Glutamatergic neuron (in vitro differentiated cells): ENCODE measurements around the gene GIGYF2. TPM values are rescaled to one million over a fixed set of nuclear protein-coding genes. Genes with fewer than 3 reads are reported as not detected.

Experiments used
- DNase-seq: peaks from one replicate; pipeline ENCODE4 v3.0.0; 2022
- H3K27ac Mint-ChIP-seq: one replicate; pipeline ENCODE4 v1.8.0; 2020; ENCODE audit warnings: mild to moderate bottlenecking, mixed read lengths, inconsistent platforms; ENCODE audit not compliant: unreplicated experiment
- H3K27me3 Mint-ChIP-seq: one replicate; pipeline ENCODE4 v1.8.0; 2020; ENCODE audit warnings: mild to moderate bottlenecking, moderate library complexity, mixed read lengths, inconsistent platforms; ENCODE audit not compliant: unreplicated experiment
- H3K36me3 Mint-ChIP-seq: one replicate; pipeline ENCODE4 v1.8.0; 2020; ENCODE audit warnings: mild to moderate bottlenecking, mixed read lengths, inconsistent platforms; ENCODE audit not compliant: unreplicated experiment
- H3K4me1 Mint-ChIP-seq: one replicate; pipeline ENCODE4 v1.8.0; 2020; ENCODE audit warnings: mild to moderate bottlenecking, low read depth, mixed read lengths, inconsistent platforms; ENCODE audit not compliant: unreplicated experiment
- H3K4me3 Mint-ChIP-seq: one replicate; pipeline ENCODE4 v1.8.0; 2020; ENCODE audit warnings: mild to moderate bottlenecking, mixed read lengths, inconsistent platforms; ENCODE audit not compliant: unreplicated experiment
- H3K9me3 Mint-ChIP-seq: one replicate; pipeline ENCODE4 v1.8.0; 2020; ENCODE audit warnings: mild to moderate bottlenecking, moderate library complexity, mixed read lengths, inconsistent platforms; ENCODE audit not compliant: unreplicated experiment
- CTCF ChIP-seq: fragments of 200-600 bp; sonication (generic); IDR thresholded peaks from one replicate; pipeline ENCODE4 v1.5.0; 2021; ENCODE audit not compliant: partially characterized antibody, unreplicated experiment
- total RNA-seq: library from RNA; stranded (reverse); fragmentation: NEBNext Ultra II Directional; extraction: Animal tissue kit (Norgen Biotek cat#: 25700); gene quantifications from one replicate; pipeline ENCODE4 v1.2.1, GENCODE V29; 2021; ENCODE audit not compliant: unreplicated experiment

GIGYF2 gene
- total RNA-seq, 1 donor from 2014 or later: 91.7 TPM

GRCh38 chr2:232783278-232783677, 86.1 kb downstream of the GIGYF2 start:
- Mint-ChIP-seq H3K27ac (no peak overlapping the region), H3K9me3 (no peaks in the 10 kb centered on the region), H3K27me3 (no peaks in the 10 kb centered on the region), H3K36me3 (no peaks in the 10 kb centered on the region), H3K4me3 (no peak overlapping the region), H3K4me1 (no peaks in the 10 kb centered on the region)
- no peak for TF ChIP-seq CTCF
- DNase-seq: no peak

DNA sequence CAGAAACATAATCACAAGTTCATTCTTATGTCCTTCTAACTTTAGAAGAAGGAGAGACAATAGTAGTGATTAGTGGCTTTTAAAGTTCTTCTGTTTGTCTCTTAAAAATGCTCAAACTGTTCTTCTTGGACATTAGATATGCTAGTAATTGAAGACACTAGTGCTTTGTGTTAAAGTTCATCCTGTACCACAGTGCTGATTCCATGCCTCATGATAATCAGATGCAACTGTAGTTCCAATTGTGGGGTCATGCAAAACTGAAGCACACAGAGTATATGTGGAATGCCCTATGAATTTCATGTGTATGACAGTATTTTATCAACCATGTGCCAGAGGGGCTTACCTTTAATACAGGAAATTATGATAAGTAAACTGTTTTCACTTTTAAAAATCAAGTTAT, 90.7 kb downstream of the GIGYF2 start:
- Mint-ChIP-seq H3K9me3 (no peaks in the 10 kb centered on the region), H3K4me1 (no peaks in the 10 kb centered on the region), H3K36me3 (no peaks in the 10 kb centered on the region), H3K27ac (no peak overlapping the region), H3K4me3 (no peak overlapping the region), H3K27me3 (no peaks in the 10 kb centered on the region)
- no peak for TF ChIP-seq CTCF
- no peak for DNase-seq

- no peak for TF ChIP-seq CTCF
- H3K9me3 Mint-ChIP-seq: no peaks in the 10 kb centered on the region
- no peak overlapping the region for H3K4me3 Mint-ChIP-seq
- no peaks in the 10 kb centered on the region for H3K36me3 Mint-ChIP-seq
- no peak for DNase-seq
- no peaks in the 10 kb centered on the region for H3K4me1 Mint-ChIP-seq
- no peak overlapping the region for H3K27ac Mint-ChIP-seq
- H3K27me3 Mint-ChIP-seq: no peaks in the 10 kb centered on the region
Measured at GRCh38 chr2:232789082-232789481, 92.0 kb downstream of the GIGYF2 start.

GRCh38 chr2:232791518-232791917, 94.4 kb downstream of the GIGYF2 start:
- Mint-ChIP-seq H3K36me3 (no peaks in the 10 kb centered on the region), H3K27ac (no peak overlapping the region), H3K4me1 (no peaks in the 10 kb centered on the region), H3K9me3 (no peaks in the 10 kb centered on the region), H3K4me3 (no peak overlapping the region), H3K27me3 (no peaks in the 10 kb centered on the region)
- no peak for TF ChIP-seq CTCF
- no peak for DNase-seq

GRCh38 chr2:232793271-232793670, 96.1 kb downstream of the GIGYF2 start:
- no peak overlapping the region for H3K27ac Mint-ChIP-seq
- DNase-seq: no peak
- H3K4me1 Mint-ChIP-seq: no peaks in the 10 kb centered on the region
- no peaks in the 10 kb centered on the region for H3K9me3 Mint-ChIP-seq
- no peaks in the 10 kb centered on the region for H3K27me3 Mint-ChIP-seq
- no peaks in the 10 kb centered on the region for H3K36me3 Mint-ChIP-seq
- H3K4me3 Mint-ChIP-seq: no peak overlapping the region
- no peak for TF ChIP-seq CTCF
